ENCODE data around the gene SNURF.
"Not testable (repeated sequence)": the region's sequence is repeated elsewhere in the genome, so short reads cannot be mapped to it uniquely, and the experiment has no call there.

Gene SNURF

GRCh38 chr15:24971772-24972171 lies 17.0 kb downstream of the SNURF start:
- no peak for DNase-seq

DNA sequence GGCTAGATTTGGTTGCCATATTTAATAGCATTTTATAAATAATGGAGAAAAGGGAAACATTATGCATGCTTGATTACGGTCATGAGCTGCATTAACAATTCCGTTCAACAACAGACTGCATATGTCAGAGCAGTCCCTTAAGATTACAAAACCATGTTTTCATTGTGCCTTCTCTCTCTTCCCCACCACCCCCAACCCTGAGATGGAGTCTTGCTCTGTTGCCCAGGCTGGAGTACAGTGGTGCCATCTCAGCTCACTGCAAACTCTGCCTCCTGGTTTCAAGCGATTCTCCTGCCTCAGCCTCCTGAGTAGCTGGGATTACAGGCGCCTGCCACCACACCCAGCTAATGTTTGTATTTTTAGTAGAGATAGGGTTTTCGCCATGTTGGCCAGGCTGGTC lies 17.9 kb downstream of the SNURF start:
- not testable (repeated sequence) for DNase-seq

DNA sequence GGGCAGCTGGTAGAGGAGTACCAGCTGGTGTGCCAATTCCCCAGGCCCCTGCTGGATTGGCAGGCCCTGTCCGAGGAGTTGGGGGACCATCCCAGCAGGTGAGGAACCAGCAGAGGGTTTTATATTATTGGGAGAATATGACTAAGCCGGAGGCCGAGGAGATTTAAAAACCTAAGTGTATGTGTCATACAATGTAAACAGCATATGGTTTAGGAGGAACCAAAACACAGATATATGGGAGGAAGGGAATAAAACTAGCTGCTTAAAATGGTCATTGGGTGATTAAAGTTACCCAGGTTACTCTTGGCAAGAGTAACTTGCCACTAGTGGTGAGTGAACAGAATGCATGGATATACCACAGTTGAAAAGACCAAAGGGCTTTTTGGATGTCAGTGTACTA lies 22.1 kb downstream of the SNURF start:
- DNase-seq, result no peak

GRCh38 chr15:24977686-24978085 lies 22.9 kb downstream of the SNURF start:
- no peak for DNase-seq

DNA sequence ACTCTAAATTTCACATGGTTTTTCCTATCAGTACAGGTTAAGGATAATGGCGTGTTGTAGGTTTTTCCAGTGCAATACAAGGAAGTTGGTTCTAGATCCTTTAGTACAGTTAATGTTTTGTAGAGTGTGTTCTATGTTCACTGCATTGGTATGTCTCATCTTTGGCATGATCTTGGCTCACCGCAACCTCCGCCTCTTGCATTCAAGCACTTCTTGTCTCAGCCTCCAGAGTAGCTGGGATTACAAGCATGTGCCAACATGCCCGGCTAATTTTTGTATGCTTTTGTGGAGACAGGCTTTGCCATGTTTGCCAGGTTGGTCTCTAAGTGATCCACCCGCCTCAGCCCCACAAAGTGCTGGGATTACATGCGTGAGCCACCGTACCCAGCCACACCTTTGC lies 30.4 kb downstream of the SNURF start:
- no peak for DNase-seq

GRCh38 chr15:24986653-24987052 lies 31.9 kb downstream of the SNURF start:
- DNase-seq, result no peak
